Skeletal muscle tissue (tissue), 4 donors: ENCODE results near the gene AKT3. TPM values are rescaled to one million over a fixed set of nuclear protein-coding genes. Genes with fewer than 3 reads are reported as not detected.

Source experiments
- H3K27ac ChIP-seq: one replicate; pipeline ENCODE4 v1.7.0; 2013; ENCODE audit warnings: mild to moderate bottlenecking, low read depth, low read length, inconsistent platforms
- H3K27me3 ChIP-seq, 3 donors: one replicate each; pipeline ENCODE4 v1.7.0; 2013; ENCODE audit warnings: low read length in 3 of 3; ENCODE audit not compliant: control insufficient read depth in 3 of 3, insufficient read depth in 3 of 3
- H3K36me3 ChIP-seq, 3 donors: one replicate each; pipeline ENCODE4 v1.7.0; 2013; ENCODE audit warnings: low read length in 3 of 3; ENCODE audit not compliant: control insufficient read depth in 3 of 3, insufficient read depth in 3 of 3
- H3K4me1 ChIP-seq, 3 donors: one replicate each; pipeline ENCODE4 v1.7.0; 2013; ENCODE audit warnings: low read length in 3 of 3, mild to moderate bottlenecking in 3 of 3; ENCODE audit not compliant: control insufficient read depth in 3 of 3, insufficient read depth in 3 of 3
- H3K4me3 ChIP-seq, 3 donors: one replicate each; pipeline ENCODE4 v1.7.0; 2013; ENCODE audit warnings: low read length in 3 of 3
- H3K9ac ChIP-seq, 3 donors: one replicate each; pipeline ENCODE4 v1.7.0; 2013; ENCODE audit warnings: low read length in 3 of 3, mild to moderate bottlenecking in 3 of 3, moderate library complexity in 2 of 3, low read depth in 1 of 3
- H3K9me3 ChIP-seq, 3 donors: one replicate each; pipeline ENCODE4 v1.7.0; 2013; ENCODE audit warnings: low read length in 3 of 3; ENCODE audit not compliant: control insufficient read depth in 3 of 3
- total RNA-seq: library from RNA; depleted of rRNA; stranded (reverse); fragments of >200 nt; gene quantifications from one replicate; pipeline ENCODE4 v1.2.3, GENCODE V29; 2014
- donor health status: Osteomylitis.

The AKT3 gene
- total RNA-seq, 1 donor from 2014 or later, result 28.7 TPM

DNA sequence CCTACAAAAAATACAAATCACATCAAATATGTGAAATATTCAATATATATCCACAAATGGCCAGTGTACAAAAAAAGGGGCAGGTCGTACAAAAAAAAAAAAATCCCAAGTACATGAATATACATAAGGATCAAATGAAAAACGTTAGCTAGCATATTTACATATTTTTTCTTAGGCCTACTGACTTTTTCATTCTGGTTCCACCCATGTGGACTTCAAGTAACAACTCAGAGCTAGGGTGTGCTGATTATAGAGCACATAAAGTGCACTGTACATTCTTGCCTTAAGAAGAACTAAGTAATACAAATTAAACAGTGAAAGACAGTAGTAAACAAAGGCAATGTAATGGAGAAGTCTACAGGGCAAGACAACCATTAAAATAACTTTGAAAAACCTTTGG is 297.0 kb downstream of the AKT3 start:
- Histone ChIP-seq H3K4me3 (no peak overlapping the region), H3K27me3 (no peaks in the 10 kb centered on the region), H3K9ac (no peak overlapping the region), H3K36me3 (no peaks in the 10 kb centered on the region), H3K4me1 (no peaks in the 10 kb centered on the region), H3K27ac (no peak overlapping the region), H3K9me3 (no peaks in the 10 kb centered on the region)

DNA sequence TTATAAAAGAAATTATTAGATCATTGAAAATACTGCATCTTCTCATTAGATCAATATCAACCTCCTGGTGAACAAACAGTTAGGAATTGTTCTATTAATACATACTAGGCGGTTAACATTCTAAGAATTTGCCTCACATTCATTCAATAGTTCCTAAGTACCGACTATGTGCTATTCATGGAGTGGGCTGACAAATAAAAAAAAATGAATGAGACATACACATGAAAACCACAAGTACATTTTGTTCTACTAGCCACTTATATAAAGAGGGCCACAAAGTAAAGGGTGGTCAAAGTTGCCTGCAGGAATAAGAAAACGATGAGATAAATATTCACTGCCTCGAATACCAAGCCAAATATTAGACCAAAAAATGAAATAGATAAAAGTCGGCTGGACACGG is 299.8 kb downstream of the AKT3 start:
- Histone ChIP-seq H3K4me1 (no peaks in the 10 kb centered on the region), H3K36me3 (no peaks in the 10 kb centered on the region), H3K9me3 (no peaks in the 10 kb centered on the region), H3K27ac (no peak overlapping the region), H3K9ac (no peak overlapping the region), H3K4me3 (no peak overlapping the region), H3K27me3 (no peaks in the 10 kb centered on the region)

DNA sequence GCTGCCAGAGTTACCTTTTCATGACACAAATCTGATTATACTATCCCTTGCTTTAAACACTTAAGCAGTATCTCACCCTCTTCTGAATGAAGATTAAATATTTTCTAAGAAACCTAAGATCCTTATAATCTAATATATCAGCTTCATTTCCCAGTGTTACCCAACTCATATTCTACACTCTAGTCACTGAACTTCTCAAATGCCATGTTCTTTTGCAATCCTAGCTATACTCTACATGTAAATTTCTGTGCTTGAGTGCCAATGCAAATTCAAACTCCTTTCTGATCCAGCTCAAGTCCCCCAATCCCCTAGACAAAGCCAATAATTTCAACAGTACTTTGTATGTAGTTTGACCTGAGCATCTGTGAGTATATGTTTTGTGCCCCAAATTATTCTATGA is 300.3 kb downstream of the AKT3 start:
- no peaks in the 10 kb centered on the region for H3K4me1 ChIP-seq
- H3K27me3 ChIP-seq, result no peaks in the 10 kb centered on the region
- H3K9ac ChIP-seq, result no peak overlapping the region
- H3K27ac ChIP-seq, result no peak overlapping the region
- H3K9me3 ChIP-seq, result no peaks in the 10 kb centered on the region
- no peaks in the 10 kb centered on the region for H3K36me3 ChIP-seq
- no peak overlapping the region for H3K4me3 ChIP-seq

DNA sequence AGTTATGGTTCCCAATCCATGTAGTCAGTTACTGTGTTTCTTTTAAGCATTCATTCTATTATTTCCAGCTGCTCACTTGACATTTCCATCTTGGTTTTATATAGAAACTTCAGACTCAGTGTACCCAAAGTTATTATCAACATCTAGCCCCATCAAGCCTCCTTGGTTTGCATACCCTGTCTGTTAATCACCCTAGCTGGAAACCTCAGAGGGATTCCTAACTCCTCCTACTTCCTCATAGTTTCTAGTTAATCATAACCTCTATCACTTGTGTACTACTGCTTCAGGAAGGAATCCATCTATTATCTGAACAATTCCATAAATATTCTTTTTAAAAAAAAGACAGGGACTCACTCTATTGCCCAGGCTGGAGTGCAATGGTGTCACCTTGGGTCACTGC is 300.9 kb downstream of the AKT3 start:
- no peaks in the 10 kb centered on the region for H3K36me3 ChIP-seq
- no peak overlapping the region for H3K27ac ChIP-seq
- no peaks in the 10 kb centered on the region for H3K9me3 ChIP-seq
- H3K4me1 ChIP-seq, result no peaks in the 10 kb centered on the region
- no peak overlapping the region for H3K9ac ChIP-seq
- H3K27me3 ChIP-seq, result no peaks in the 10 kb centered on the region
- H3K4me3 ChIP-seq, result no peak overlapping the region

DNA sequence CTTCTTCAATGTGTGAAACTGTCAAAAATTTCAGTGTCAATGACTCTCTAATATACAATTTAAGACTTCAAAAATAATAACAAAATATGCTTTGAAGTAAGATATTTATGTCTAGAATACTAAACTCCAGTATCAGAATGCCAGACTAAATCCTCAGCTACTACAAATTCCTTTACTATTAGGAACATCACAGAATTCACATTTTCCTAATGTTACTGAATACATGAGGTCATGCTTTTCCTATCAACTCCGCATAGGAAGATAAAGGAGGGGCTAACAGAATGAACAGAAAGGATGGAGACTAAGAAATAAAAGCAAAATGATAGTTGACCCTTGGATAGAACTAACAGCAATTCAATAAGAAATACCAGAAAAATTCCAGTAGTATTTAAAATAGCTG is 301.5 kb downstream of the AKT3 start:
- Histone ChIP-seq H3K27me3 (no peaks in the 10 kb centered on the region), H3K36me3 (no peaks in the 10 kb centered on the region), H3K9ac (no peak overlapping the region), H3K4me1 (no peaks in the 10 kb centered on the region), H3K27ac (no peak overlapping the region), H3K4me3 (no peak overlapping the region), H3K9me3 (no peaks in the 10 kb centered on the region)

DNA sequence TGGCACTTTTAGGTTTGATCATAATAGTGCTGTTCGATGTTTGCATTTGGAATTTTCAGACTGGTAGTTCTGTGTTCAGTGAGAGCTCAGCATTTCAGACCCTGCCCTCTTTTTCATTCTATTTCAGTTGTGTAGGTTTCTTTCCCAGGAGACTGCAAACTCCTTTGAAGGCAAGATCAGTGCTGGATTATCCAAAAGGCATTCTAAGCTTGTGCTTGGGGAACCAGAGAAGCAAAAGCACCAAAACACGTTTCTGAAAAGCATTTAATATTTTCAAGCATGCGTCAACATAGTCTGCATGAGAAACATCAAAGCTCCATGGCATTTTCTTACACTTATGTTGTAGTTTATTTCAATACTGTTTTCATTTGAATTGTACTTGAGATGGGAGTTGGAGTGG is 302.2 kb downstream of the AKT3 start:
- Histone ChIP-seq H3K9ac (no peak overlapping the region), H3K27me3 (no peaks in the 10 kb centered on the region), H3K36me3 (no peaks in the 10 kb centered on the region), H3K4me3 (no peak overlapping the region), H3K4me1 (no peaks in the 10 kb centered on the region), H3K9me3 (no peaks in the 10 kb centered on the region), H3K27ac (no peak overlapping the region)

DNA sequence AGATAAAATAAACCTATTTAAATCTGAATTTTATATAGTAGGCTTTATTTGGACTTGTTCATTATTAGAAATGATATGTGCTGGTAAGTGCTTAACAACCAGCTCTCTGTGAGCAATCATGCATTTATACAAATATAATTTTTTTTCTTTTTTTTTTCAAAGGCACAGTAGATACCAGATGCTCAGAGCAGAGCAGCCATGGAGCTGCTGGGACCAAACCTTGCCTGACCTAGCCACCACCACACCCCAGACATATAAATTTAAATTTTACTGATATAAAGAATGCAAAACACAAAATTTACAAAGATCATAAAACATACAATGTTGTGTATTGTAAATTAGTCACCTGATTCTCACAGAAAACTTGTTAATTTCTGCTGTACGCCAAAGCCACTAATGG is 303.6 kb downstream of the AKT3 start:
- H3K27ac ChIP-seq, result no peak overlapping the region
- no peaks in the 10 kb centered on the region for H3K9me3 ChIP-seq
- no peaks in the 10 kb centered on the region for H3K36me3 ChIP-seq

DNA sequence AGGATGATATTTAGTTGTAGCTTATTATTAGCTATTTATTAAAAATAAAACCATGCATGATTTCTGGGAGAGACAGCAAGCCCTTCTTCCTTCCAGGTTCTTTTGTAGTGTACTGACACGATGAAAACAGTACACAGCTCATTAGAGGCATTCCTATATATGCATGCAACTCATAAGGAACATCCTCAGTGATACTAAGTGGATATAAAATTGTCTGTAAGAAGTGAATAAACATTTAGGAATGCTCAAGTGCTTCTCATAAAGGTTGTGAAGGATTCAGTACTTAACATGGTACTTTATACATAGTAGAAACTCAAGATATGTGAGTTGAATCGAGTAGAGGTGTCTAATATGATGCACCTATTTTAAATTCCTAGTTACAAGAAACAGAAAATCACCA is 306.5 kb downstream of the AKT3 start:
- H3K4me3 ChIP-seq, result no peak overlapping the region
- no peaks in the 10 kb centered on the region for H3K4me1 ChIP-seq
- no peaks in the 10 kb centered on the region for H3K27me3 ChIP-seq
- H3K9me3 ChIP-seq, result no peaks in the 10 kb centered on the region
- H3K9ac ChIP-seq, result no peak overlapping the region
- no peaks in the 10 kb centered on the region for H3K36me3 ChIP-seq
- H3K27ac ChIP-seq, result no peak overlapping the region

More for the DNA sequence above, 303.6 kb downstream of the AKT3 start:
- no peak overlapping the region for H3K9ac ChIP-seq
- H3K4me3 ChIP-seq, result no peak overlapping the region
- H3K27me3 ChIP-seq, result no peaks in the 10 kb centered on the region
- no peaks in the 10 kb centered on the region for H3K4me1 ChIP-seq

DNA sequence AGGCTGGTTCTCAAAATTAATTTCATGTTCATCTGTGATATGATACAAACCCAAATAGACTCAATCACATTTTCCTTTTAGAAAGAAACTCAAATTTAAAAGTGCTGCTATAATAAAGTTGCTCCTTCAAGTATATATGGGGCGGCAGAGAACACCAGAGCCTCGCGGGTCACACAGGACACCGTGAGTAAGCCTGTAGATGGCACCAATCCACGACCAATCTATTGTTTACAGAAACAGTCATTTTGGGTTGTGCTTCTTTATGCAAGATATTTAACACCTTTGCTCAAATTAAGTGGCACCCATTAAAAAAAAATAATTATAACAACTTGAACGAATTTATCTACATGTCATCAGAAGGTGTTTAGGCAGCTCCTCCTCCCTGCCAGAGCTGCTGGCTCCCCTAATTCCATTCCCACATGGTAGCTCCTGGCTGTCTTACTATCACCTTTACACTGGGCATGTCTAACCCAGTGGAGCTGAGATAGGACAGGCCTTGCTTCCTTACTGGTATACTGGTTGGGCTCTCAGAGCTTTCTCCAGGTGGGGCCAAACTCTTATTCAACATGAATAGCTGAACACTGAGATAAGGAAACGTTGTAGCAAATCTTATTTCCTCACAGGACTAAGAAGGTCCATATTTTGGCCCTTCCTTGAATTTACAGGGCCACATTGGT is 307.2 kb downstream of the AKT3 start:
- Histone ChIP-seq H3K27ac (no peak overlapping the region), H3K4me1 (no peaks in the 10 kb centered on the region), H3K9ac (no peak overlapping the region), H3K27me3 (no peaks in the 10 kb centered on the region), H3K9me3 (no peaks in the 10 kb centered on the region), H3K4me3 (no peak overlapping the region), H3K36me3 (no peaks in the 10 kb centered on the region)

DNA sequence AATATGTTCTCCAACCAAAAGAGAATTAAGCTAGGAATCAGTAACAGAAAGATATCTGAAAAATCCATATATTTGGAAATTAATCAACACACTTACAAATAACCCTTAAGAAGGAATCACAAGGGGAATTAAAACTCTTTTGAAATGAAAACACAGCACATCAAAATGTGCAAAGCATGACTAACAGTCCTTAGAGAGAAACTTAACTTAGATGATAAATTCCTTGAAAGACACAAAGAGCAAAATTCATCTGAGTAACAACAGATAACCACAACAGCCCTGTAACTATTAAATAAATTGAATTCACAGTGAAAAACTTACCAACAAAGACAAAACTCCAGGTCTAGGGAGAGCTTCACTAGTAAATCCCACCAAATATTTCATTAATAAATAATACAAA is 310.4 kb downstream of the AKT3 start:
- H3K4me1 ChIP-seq, result no peaks in the 10 kb centered on the region
- H3K27ac ChIP-seq, result no peak overlapping the region
- no peak overlapping the region for H3K9ac ChIP-seq
- H3K4me3 ChIP-seq, result no peak overlapping the region
- no peaks in the 10 kb centered on the region for H3K9me3 ChIP-seq
- H3K27me3 ChIP-seq, result no peaks in the 10 kb centered on the region
- H3K36me3 ChIP-seq, result no peaks in the 10 kb centered on the region

DNA sequence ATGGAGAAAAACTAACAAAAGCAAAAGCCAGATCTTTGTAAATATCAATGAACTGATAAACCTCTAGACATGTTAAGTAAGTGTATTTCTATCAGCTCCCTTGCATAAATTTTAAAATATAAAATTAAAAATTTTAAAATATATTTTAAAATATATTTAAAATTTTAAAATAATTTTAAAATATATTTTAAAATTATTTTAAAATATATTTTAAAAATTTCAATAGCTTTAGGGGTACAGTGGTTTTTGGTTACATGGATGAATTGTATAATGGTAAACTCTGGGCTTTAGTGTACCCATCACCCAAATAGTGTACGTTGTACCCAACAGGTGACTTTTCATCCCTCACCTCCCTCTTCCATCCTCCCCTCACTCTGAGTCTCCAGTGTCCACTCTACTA is 315.0 kb downstream of the AKT3 start:
- no peaks in the 10 kb centered on the region for H3K4me1 ChIP-seq
- H3K4me3 ChIP-seq, result no peak overlapping the region
- no peaks in the 10 kb centered on the region for H3K27me3 ChIP-seq
- no peak overlapping the region for H3K9ac ChIP-seq
- H3K36me3 ChIP-seq, result no peaks in the 10 kb centered on the region
- no peak overlapping the region for H3K27ac ChIP-seq
- no peaks in the 10 kb centered on the region for H3K9me3 ChIP-seq
